HG02840 (cell line): ENCODE measurements around the gene RALGAPA1.

Source experiments
- ATAC-seq: cut with Tn5 transposase; IDR thresholded peaks from one replicate; pipeline ENCODE4 v1.9.1; 2021; ENCODE audit warnings: mild to moderate bottlenecking, moderate library complexity, moderate number of reproducible peaks; ENCODE audit not compliant: unreplicated experiment, low FRiP score

RALGAPA1 gene

DNA sequence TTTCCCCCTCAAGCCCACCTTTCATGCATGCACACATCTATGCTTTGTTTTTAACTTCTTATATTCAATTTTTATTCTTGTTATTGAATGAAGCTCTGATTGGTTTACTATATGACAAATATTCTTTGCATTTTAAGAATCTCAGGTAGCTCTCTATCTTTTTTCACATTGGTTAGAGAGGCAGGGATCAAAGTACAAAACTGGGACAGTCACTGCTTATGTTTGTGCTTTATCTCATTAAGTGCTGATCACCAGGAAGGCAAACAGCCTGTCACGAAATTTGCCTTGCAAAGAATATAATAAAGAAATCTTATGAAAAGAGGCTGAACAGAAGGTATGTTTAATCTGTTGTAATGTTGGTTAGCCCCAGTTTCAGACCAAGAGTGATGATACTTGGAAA lies 304.8 kb downstream of the RALGAPA1 start:
- no peak for ATAC-seq

DNA sequence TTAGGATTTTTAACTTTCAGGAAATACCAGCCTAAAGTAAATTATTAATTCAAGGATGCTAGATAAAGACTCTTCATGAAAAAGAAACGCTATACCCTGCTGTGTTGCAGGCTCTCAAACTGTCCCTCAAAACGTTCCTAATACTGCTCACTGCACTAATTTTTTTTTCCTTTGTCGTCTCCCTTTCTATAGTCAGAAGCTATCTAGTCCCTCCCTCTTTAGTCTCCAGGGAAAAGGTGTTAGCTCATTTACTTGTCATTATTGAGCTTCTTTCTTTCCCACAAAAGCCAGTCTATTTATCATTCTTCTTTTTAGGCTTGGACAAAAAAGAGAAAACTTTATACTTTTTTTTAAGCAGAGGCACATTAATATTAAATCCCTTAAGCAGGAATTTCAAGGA lies 305.4 kb downstream of the RALGAPA1 start:
- no peak for ATAC-seq

GRCh38 chr14:35499180-35499579 lies 309.9 kb downstream of the RALGAPA1 start:
- no peak for ATAC-seq

GRCh38 chr14:35495278-35495677 lies 313.8 kb downstream of the RALGAPA1 start:
- ATAC-seq = no peak

DNA sequence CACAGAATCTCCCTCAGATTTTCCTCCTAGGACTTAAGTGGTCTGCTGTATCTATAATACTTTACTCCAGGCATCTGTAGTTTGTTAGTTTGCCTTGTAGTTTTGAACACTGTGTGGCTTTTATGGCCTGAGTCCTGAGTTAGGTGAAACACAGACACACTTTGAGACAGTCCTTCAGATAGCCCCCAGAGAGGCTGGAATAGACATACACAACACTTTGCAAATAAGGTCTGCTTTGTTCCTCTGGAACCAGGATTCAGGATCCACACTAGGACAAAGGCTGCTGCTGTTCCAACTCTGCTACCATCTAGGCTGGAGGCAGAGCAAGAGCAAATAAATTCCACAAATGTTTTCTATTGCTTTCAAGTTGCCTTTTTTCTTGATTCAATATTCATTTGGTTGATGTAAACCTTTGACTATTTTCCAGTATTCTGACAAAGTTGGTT lies 316.5 kb downstream of the RALGAPA1 start:
- ATAC-seq = no peak
